HCT116 (cell line): ENCODE data around the gene PCDH9.

Source experiments
- CBX3 ChIP-seq: IDR thresholded peaks from 2 replicates; pipeline ENCODE4 v1.6.1; 2012; ENCODE audit warnings: low read depth
- CEBPB ChIP-seq: IDR thresholded peaks from 2 replicates; pipeline ENCODE4 v1.6.1; 2012; ENCODE audit warnings: low read depth
- EZH2 ChIP-seq: fragments of 200-600 bp; sonication (generic); IDR thresholded peaks from 2 replicates; pipeline ENCODE4 v1.6.1; 2017; ENCODE audit warnings: antibody characterized with exemption, mixed run types
- EZH2phosphoT487 ChIP-seq: fragments of 200-600 bp; IDR thresholded peaks from 2 replicates; pipeline ENCODE4 v1.6.1; 2018; ENCODE audit warnings: antibody characterized with exemption, borderline replicate concordance
- POLR2A ChIP-seq: IDR thresholded peaks from 2 replicates; pipeline ENCODE4 v1.7.0; 2011; ENCODE audit warnings: borderline replicate concordance; ENCODE audit not compliant: insufficient read depth, insufficient read length; ENCODE audit errors: extremely low read depth
- POLR2AphosphoS5 ChIP-seq: IDR thresholded peaks from 2 replicates; pipeline ENCODE4 v1.6.1; 2011; ENCODE audit warnings: mild to moderate bottlenecking, low read depth, low read length, moderate library complexity
- RAD21 ChIP-seq: IDR thresholded peaks from 2 replicates; pipeline ENCODE4 v1.6.1; 2012; ENCODE audit warnings: low read depth, mild to moderate bottlenecking
- SRF ChIP-seq: IDR thresholded peaks from 2 replicates; pipeline ENCODE4 v1.6.1; 2012; ENCODE audit warnings: low read depth
- TCF7L2 ChIP-seq: IDR thresholded peaks from 2 replicates; pipeline ENCODE4 v1.7.0; 2011; ENCODE audit warnings: borderline replicate concordance, inconsistent platforms; ENCODE audit not compliant: insufficient read depth, insufficient read length; ENCODE audit errors: extremely low read depth
- YY1 ChIP-seq: IDR thresholded peaks from 2 replicates; pipeline ENCODE4 v1.6.1; 2011; ENCODE audit warnings: low read length, low read depth, moderate library complexity, mild to moderate bottlenecking; ENCODE audit not compliant: insufficient replicate concordance; ENCODE audit errors: extremely low read depth
- ZNF274 ChIP-seq: fragments of 200-500 bp; sonication (Bioruptor generic); IDR thresholded peaks from 2 replicates; pipeline ENCODE4 v1.6.1; 2014; ENCODE audit warnings: mild to moderate bottlenecking, low read depth, low read length, inconsistent platforms
- TF ChIP-seq, protein P1 (sequence below), 3 experiments: fragments of 200-600 bp in 1 of 3; sonication (generic) in 1 of 3; IDR thresholded peaks in 2 of 3; conservative IDR thresholded peaks in 1 of 3; 2 replicates each; pipeline ENCODE4 v1.5.1; 2012 to 2017; ENCODE audit warnings: low read depth in 2 of 3, low read length in 2 of 3, antibody characterized with exemption in 1 of 3, borderline replicate concordance in 1 of 3, control low read depth in 1 of 3, mild to moderate bottlenecking in 1 of 3, mixed read lengths in 1 of 3, mixed run types in 1 of 3, moderate library complexity in 1 of 3; ENCODE audit not compliant: insufficient read depth in 1 of 3
- TF ChIP-seq, protein P2 (sequence below): IDR thresholded peaks from 2 replicates; pipeline ENCODE4 v1.6.1; 2012
- TF ChIP-seq, protein P3 (sequence below): IDR thresholded peaks from 2 replicates; pipeline ENCODE4 v1.6.1; 2012; ENCODE audit warnings: low read depth

DNA sequence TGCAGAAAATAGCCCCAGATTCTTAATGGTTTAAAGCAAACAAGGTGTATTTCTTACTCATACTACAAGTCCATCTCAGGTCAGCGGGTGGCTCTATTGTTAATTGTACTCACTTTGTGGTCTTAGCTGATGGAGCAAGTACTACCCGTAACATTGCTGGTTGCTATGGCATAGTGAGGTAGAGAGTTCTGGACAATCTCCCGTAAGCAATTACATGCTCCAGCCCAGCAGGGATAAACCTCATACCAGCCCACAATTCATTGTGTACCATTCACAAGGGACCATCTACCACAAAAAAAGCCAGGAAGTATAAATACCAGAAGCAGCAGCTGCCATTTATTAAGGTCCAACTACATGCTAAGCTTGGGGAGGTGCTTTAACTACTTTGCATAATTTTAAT is 167.1 kb downstream of the PCDH9 start:
- no peak for TF ChIP-seq RAD21
- TF ChIP-seq YY1: no peak
- TF ChIP-seq, protein P1, sequence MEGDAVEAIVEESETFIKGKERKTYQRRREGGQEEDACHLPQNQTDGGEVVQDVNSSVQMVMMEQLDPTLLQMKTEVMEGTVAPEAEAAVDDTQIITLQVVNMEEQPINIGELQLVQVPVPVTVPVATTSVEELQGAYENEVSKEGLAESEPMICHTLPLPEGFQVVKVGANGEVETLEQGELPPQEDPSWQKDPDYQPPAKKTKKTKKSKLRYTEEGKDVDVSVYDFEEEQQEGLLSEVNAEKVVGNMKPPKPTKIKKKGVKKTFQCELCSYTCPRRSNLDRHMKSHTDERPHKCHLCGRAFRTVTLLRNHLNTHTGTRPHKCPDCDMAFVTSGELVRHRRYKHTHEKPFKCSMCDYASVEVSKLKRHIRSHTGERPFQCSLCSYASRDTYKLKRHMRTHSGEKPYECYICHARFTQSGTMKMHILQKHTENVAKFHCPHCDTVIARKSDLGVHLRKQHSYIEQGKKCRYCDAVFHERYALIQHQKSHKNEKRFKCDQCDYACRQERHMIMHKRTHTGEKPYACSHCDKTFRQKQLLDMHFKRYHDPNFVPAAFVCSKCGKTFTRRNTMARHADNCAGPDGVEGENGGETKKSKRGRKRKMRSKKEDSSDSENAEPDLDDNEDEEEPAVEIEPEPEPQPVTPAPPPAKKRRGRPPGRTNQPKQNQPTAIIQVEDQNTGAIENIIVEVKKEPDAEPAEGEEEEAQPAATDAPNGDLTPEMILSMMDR (IDR thresholded peaks at IDR 0.05 in 2 of 3, conservative IDR thresholded peaks at IDR 0.05 in 1 of 3; ENCODE audit: borderline replicate concordance in 1 of 3, insufficient read depth in 1 of 3, low read depth in 2 of 3, low read length in 2 of 3): no peak
- TF ChIP-seq EZH2: no peak
- TF ChIP-seq POLR2A: no peak
- TF ChIP-seq TCF7L2: no peak
- TF ChIP-seq, protein P2, sequence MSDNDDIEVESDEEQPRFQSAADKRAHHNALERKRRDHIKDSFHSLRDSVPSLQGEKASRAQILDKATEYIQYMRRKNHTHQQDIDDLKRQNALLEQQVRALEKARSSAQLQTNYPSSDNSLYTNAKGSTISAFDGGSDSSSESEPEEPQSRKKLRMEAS: no peak
- TF ChIP-seq ZNF274: no peak
- no peak for TF ChIP-seq CBX3
- TF ChIP-seq, protein P3, sequence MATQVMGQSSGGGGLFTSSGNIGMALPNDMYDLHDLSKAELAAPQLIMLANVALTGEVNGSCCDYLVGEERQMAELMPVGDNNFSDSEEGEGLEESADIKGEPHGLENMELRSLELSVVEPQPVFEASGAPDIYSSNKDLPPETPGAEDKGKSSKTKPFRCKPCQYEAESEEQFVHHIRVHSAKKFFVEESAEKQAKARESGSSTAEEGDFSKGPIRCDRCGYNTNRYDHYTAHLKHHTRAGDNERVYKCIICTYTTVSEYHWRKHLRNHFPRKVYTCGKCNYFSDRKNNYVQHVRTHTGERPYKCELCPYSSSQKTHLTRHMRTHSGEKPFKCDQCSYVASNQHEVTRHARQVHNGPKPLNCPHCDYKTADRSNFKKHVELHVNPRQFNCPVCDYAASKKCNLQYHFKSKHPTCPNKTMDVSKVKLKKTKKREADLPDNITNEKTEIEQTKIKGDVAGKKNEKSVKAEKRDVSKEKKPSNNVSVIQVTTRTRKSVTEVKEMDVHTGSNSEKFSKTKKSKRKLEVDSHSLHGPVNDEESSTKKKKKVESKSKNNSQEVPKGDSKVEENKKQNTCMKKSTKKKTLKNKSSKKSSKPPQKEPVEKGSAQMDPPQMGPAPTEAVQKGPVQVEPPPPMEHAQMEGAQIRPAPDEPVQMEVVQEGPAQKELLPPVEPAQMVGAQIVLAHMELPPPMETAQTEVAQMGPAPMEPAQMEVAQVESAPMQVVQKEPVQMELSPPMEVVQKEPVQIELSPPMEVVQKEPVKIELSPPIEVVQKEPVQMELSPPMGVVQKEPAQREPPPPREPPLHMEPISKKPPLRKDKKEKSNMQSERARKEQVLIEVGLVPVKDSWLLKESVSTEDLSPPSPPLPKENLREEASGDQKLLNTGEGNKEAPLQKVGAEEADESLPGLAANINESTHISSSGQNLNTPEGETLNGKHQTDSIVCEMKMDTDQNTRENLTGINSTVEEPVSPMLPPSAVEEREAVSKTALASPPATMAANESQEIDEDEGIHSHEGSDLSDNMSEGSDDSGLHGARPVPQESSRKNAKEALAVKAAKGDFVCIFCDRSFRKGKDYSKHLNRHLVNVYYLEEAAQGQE: no peak
- no peak for TF ChIP-seq EZH2phosphoT487
- TF ChIP-seq POLR2AphosphoS5: no peak
- TF ChIP-seq CEBPB: no peak
- TF ChIP-seq SRF: no peak
